Stimulated activated naive CD8-positive, alpha-beta T cell treated with anti-CD3 and anti-CD28 coated beads, Interleukin-15, Interleukin-2, amounts not matched to agents 100 U/mL and 50 U/mL, for 24 hours (primary cell): ENCODE results near the gene LBP.
A peak's percentile ranks its signal among the peaks of the same experiment; 100 is the strongest.
"Not testable (repeated sequence)": the region's sequence is repeated elsewhere in the genome, so short reads cannot be mapped to it uniquely, and the experiment has no call there.

Experiments
- ATAC-seq: fragments of 150-1000 bp; cut with Tn5 transposase; one replicate; pipeline ENCODE4 v1.10.0; 2021
- DNase-seq: peaks from one replicate; pipeline ENCODE4 v3.0.0; 2021

LBP gene, protein sequence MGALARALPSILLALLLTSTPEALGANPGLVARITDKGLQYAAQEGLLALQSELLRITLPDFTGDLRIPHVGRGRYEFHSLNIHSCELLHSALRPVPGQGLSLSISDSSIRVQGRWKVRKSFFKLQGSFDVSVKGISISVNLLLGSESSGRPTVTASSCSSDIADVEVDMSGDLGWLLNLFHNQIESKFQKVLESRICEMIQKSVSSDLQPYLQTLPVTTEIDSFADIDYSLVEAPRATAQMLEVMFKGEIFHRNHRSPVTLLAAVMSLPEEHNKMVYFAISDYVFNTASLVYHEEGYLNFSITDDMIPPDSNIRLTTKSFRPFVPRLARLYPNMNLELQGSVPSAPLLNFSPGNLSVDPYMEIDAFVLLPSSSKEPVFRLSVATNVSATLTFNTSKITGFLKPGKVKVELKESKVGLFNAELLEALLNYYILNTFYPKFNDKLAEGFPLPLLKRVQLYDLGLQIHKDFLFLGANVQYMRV

DNA sequence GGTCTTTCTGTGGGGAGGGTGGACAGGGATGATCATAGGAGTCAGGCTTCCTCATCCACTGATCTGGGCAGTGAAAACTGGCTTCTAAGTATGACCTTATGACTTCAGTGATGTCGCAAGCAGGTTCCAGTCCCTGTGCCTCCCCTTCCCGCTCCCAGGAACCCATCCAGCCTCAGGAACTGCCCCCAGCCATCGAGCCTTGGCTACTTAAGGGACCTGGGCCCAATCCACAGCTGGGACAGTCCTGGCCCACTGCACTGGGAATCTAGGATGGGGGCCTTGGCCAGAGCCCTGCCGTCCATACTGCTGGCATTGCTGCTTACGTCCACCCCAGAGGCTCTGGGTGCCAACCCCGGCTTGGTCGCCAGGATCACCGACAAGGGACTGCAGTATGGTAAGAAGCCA is at the start of gene LBP:
LBP (plus strand) TSS at position 236 of the 405 bp plus-strand sequence; CDS start at position 271, 35 bp downstream.
- no peak for DNase-seq
- no peak for ATAC-seq

GRCh38 chr20:38297916-38298674 is 48.2 kb upstream of the LBP start:
- DNase-seq = no peak
- ATAC-seq = no peak

DNA sequence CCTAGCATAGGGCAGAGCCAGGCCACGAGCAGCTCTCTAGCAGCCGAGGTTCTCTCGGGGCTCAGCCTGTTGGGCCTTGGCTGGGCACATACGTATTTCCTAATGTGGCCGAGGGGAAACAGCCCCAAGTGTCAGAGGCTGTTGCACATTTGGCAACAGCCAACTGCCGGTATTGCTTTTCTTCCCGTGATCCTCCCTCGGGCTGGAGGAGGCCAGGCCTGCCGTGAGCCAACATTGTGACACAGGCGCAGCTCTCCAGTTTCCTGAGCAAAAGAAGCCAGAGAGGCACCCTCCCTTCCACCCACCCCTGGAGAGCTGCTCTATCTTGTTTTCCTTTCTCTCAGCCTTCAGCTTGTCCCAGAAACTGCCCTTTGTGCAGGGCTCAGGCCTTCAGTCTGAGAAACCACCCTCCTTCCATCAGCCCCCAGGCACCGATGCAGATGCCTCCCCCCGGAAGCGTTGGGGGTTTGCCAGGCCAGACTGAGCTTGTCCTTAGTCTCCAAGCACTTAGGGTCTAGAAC is 47.5 kb upstream of the LBP start:
- DNase-seq (no peak), ATAC-seq (no peak)

- ATAC-seq (no peak), DNase-seq (no peak)
Observed at GRCh38 chr20:38299963-38300362, 46.3 kb upstream of the LBP start.

- DNase-seq (no peak), ATAC-seq (no peak)
Observed at GRCh38 chr20:38300438-38300837, 45.8 kb upstream of the LBP start.

GRCh38 chr20:38301309-38301708 is 45.0 kb upstream of the LBP start:
- no peak for DNase-seq
- ATAC-seq = peak; percentile 37

DNA sequence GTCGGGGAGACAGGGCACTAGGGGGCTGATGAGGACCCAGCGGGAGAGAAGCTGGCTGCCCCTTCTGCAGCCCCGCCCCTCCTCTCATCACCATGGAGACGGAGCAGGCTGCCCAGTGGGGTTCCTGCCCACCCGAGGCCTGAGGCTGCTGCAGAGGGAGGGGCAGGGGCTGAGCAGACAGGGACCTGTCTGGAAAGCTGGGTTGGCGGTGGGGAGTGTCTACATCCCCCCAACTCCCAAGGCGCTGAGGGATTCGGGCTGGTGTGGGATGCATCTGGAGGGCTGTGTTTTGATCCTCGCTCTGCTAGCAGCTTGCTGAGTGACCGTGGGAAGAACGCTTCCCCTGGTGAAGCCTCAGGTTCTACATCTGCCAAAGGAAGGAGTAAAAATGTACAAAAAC is 43.5 kb upstream of the LBP start:
- no peak for ATAC-seq
- DNase-seq = no peak

GRCh38 chr20:38303908-38304379 is 42.3 kb upstream of the LBP start, which contains the start of gene BPI:
TSS of gene BPI (plus strand) at chr20:38304156. CDS start at chr20:38304224, 68 bp downstream.
- peak; percentile 48 for ATAC-seq
- DNase-seq = peak; percentile 16

DNA sequence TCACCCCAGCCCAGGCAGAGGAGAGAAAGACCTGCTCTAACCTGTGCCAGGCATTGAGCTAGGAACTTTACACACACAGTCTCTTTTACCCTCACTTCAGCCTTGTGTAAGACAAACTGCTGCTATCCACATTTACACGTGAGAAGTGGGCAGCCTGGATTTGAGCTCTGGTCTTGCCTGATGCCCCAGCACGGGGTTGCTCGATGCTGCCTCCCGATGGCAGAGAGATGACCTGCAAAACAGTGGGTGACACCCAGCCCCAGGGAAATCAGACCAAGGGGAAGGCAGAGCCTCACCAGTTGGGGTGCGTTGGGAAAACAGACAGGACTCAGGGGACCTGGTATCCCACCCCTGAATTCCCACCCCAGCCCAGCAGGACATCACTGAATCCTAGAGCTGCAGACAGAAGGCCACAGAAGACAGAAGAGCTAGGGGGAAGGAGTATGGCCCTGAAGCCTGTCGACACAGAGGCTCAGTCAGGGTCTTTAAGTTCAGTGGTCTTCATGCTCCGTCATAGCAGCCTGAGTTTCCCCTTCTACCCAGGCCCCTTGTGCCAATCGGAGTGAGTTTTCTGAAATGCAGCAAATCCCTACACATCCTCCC is 41.3 kb upstream of the LBP start:
- DNase-seq = peak; percentile 39
- no peak for ATAC-seq

- no peak for ATAC-seq
Observed at GRCh38 chr20:38305541-38305940, 40.7 kb upstream of the LBP start.

DNA sequence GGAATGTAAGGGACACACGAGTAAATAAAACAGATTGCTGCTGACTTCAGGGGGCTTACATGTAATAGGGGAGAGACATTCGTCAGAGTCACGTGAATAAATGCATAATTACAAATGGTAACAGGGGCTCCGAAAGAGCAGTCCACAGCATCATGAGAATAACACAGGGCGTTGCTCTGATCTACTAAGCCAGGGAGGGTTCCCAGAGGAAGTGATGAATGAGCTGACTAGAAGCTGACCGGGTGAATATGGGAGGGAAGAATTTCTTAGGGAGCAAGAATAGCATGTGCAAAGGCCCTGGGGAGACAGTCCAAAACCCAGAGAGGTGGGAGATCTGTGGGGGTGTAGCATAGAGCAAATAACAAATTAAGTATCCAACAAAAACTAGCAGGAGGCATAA is 39.9 kb upstream of the LBP start:
- ATAC-seq = no peak

More at GRCh38 chr20:38305541-38305940, 40.7 kb upstream of the LBP start:
- DNase-seq = no peak

DNA sequence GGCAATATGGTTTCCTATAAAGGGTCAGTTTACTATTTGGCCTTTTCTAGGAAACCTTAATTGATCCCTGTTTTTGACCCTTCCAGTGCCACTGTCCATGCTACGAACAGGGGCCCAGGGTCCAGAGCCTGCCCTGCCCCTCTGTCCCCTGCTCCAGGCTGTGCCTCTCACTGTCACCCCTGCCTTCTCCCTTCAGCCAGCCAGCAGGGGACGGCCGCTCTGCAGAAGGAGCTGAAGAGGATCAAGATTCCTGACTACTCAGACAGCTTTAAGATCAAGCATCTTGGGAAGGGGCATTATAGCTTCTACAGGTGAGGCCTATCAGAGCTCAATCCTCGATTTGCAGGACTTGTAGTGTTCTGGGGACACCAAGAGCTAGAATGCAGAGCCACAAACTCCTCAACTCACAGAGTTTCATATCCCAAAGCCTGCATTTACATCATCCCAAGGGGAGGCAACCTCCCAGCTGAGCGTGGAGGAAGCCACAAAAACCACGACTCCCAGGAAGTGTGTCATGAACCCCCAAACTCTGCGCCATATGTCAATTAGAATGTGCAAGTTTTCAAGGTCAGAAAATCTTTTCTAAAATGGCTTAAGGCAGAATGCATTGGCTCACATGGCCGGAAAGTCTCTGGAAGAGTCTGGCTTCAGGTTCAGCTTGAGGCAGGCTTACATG is 38.8 kb upstream of the LBP start:
- DNase-seq = no peak
- no peak for ATAC-seq

More for the DNA sequence above, 39.9 kb upstream of the LBP start:
- DNase-seq = no peak

GRCh38 chr20:38308047-38308438 is 38.2 kb upstream of the LBP start:
- DNase-seq (no peak), ATAC-seq (no peak)

DNA sequence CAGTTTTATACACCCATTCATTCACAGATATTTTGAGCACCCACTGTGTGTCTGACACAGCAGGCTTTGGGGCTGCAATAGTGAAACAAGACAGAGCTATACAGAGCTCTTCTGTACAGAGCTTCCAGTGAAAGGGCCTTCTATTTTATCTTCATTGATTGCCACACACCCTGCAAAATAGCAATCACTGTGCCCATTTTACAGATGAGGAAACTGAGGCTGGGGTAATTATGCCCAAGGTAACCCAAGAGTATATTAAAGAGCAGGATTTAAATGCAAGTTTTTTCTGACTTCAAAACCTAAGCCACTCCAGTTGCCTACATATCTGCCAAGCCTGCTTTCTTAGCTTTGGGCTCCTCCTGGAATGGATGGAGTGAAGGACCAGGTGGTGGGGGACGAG is 37.8 kb upstream of the LBP start:
- DNase-seq (no peak), ATAC-seq (no peak)

DNA sequence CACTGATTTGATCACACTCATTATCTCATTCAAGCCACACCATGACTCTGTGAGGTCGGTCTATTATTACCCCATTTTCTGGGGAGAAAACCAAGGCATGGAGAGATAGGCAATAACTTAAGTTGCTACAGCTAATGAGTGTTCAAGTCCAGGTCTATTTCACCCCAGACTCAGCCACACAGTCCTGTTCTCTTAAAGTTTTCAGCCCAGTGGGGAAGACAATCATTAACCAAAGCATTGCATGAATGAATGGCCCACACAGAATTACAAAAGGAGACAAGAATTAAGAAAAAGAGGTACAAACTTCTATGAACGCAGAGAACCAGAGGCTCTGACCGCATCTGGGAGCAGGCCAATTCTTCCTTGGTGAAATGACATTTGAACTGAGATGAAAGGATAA is 35.2 kb upstream of the LBP start:
- DNase-seq (no peak), ATAC-seq (no peak)

DNA sequence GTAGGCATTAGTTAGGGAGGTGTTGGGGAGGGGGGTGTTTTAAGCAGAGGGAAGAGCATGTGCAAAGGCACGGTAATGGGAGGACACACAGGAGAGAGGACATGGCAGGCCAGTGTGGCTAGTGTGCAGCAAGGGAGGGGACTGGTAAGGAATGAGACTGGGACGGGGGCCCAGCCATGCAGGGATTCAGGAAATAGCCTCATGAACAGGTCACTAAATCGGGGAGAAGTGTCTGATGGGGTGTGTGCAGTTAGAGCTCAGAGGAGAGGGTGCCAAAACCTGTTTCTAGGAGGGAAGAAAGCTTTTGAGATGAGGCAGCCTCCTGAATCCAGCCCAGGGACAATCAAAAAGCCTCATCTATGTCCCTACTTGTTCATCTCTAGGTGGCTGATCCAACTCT is 34.8 kb upstream of the LBP start:
- ATAC-seq (no peak), DNase-seq (no peak)

DNA sequence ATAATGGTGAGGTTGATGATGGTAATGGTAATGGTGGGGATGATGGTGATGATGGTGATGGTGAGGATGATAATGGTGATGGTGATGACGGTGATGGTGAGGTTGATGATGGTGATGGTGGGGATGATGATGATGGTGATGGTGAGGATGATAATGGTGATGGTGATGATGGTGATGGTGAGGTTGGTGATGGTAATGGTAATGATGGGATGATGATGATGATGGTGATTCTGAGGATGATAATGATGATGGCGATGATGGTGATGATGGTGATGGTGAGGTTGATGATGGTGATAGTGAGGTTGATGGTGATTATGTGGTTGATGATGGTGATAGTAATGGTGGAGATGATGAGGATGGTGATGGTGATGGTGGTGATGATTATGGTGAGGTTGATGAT is 32.6 kb upstream of the LBP start:
- ATAC-seq = no peak
- DNase-seq = no peak

DNA sequence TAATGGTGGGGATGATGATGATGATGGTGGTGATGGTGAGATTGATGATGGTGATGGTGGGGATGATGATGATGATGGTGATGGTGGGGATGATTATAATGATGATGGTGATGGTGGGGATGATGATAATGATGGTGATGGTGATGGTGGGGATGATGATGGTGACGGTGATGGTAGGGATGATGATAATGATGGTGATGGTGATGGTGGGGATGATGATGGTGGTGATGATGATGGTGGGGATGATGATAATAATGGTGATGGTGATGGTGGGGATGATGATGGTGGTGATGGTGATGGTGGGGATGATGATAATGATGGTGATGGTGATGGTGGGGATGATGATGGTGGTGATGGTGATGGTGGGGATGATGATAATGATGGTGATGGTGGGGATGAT is 31.9 kb upstream of the LBP start:
- DNase-seq, ATAC-seq: not testable (repeated sequence)

DNA sequence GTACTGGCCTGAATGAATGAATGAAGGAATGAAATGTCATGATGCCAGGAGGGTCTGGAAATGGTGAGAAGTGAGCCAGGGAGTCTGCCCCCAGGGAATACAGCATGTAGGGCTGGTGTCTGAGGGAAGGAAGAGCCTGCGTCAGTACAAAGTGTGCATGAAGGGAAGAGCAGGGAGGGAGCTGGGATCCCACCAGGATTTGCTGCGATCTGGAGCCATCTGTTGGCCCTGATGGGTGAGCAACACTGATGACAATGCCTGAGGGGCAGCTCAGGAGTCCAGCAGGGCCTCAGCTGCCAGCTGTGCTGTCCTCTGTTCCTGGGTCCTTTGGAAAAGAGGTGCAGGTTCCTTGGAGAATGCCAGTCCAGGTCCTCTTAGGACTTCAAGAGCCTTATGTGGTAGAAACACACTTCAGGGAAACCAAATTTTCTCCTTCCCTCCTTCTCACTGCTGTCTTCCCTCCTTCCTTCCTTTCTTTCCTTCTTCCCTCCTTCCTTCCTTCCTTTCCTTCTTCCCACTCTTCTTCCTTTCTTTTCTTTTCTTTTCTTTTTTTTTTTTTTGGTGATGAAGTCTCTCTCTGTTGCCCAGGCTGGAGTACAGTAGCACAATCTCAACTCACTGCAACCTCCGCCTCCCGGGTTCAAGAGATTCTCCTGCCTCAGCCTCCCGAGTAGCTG is 30.9 kb upstream of the LBP start:
- ATAC-seq = no peak
- DNase-seq = no peak

DNA sequence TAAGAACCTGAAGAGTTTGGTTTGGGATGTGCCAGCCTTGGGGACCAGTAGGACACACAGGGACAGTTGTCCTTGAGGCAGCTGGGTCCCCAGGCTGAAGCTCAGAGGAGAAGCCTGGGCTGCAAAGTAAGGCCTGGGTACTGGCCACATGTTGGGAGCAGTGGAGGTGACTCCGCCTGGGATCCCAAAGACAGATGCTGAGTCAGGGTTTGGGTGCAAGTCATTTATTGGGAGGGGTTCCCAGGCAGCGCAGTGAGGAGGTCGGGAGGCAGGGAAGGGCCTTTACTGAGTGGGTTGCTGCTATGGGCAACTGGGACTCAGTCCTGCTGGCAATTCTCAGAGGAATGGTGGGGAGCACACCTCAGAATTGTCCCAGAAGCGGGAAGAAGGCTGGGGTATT is 29.9 kb upstream of the LBP start:
- DNase-seq (no peak), ATAC-seq (no peak)

DNA sequence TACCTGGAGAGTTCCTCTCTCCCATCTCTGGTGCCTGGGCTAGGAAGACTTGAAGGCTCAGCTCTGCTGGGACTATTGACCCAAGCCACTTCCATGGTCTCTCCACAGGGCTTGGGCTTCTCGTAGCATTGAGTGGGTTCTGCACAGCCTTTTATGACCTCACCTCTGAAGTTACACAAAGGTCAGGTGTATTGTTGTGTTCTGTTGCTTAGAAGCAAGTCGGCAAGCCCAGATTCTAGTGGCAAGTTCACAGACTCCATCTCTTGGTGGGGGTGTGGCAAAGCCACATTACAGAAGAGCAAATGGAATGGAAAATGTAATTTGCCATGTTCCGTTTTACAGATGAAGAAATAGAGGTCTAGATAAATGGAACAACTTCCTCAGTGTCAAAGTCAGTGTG is 28.9 kb upstream of the LBP start:
- DNase-seq (no peak), ATAC-seq (peak; percentile 82)
